Lower leg skin (tissue), 4 donors: ENCODE results near the gene WIPF2. TPM values are rescaled to one million over a fixed set of nuclear protein-coding genes. Genes with fewer than 3 reads are reported as not detected.
"Not testable (repeated sequence)": the region's sequence is repeated elsewhere in the genome, so short reads cannot be mapped to it uniquely, and the experiment has no call there.

Source experiments
- DNase-seq, 2 donors: peaks; one replicate each; pipeline ENCODE4 v3.0.0-alpha.2; 2019; ENCODE audit warnings: low spot score in 2 of 2
- H3K4me3 ChIP-seq: fragments of 200-600 bp; sonication (generic); 2 replicates; pipeline ENCODE4 v1.5.1; 2017; ENCODE audit warnings: mild to moderate bottlenecking, low read depth; ENCODE audit not compliant: poor library complexity, severe bottlenecking
- CTCF ChIP-seq, 3 donors: fragments of 450-650 bp; IDR thresholded peaks; one replicate each; pipeline ENCODE4 v1.5.1; 2016; ENCODE audit warnings: antibody characterized with exemption in 3 of 3, mild to moderate bottlenecking in 3 of 3, moderate library complexity in 2 of 3
- POLR2A ChIP-seq, 2 donors: fragments of 450-650 bp; IDR thresholded peaks; one replicate each; pipeline ENCODE4 v1.6.1; 2016 to 2017; ENCODE audit warnings: antibody characterized with exemption in 2 of 2, mild to moderate bottlenecking in 1 of 2, moderate library complexity in 1 of 2
- WGBS, 2 donors: methylation state at CpG; one replicate each; pipeline ENCODE4 v1.1.5; 2018; 5-methylcytosine and 5-hydroxymethylcytosine counted together
- intact Hi-C: fragments of 100-400 bp; cut with DNase I; formaldehyde crosslinking; loops from one replicate; pipeline ENCODE4 v1.15.0; 2023; ENCODE audit warnings: low total_unique reads
- total RNA-seq, 4 donors: library from RNA; depleted of rRNA; stranded (reverse); fragments of >200 nt; gene quantifications; one replicate each; pipeline ENCODE4 v1.1.0, GENCODE V29; 2016

The WIPF2 gene
- total RNA-seq, 4 donors from 2014 or later, result 14.5 to 24.3 (median 18.5) TPM

GRCh38 chr17:40218006-40218739, 931 bp upstream of the WIPF2 start:
- TF ChIP-seq CTCF (IDR thresholded peaks at IDR 0.05), result no peak
- TF ChIP-seq POLR2A (IDR thresholded peaks at IDR 0.05), result no peak
- intact Hi-C loops, result no loop called here
- 74 to 77% methylated on average over 7 of the region's 7 CpGs for WGBS, 2 donors
- no peak for DNase-seq
- H3K4me3 ChIP-seq, result no peak overlapping the region

GRCh38 chr17:40219594-40220338, 662 bp downstream of the WIPF2 start:
- intact Hi-C loops, result no loop called here
- peak overlapping the region; percentile 65 for H3K4me3 ChIP-seq
- 1% methylated on average over 24 of the region's 24 CpGs for WGBS, 2 donors
- peak; percentile 31 to 88 for DNase-seq
- TF ChIP-seq POLR2A (IDR thresholded peaks at IDR 0.05) (no peak), CTCF (IDR thresholded peaks at IDR 0.05) (peak in 1 of 3 donors; percentile 28)

- TF ChIP-seq CTCF (IDR thresholded peaks at IDR 0.05) (no peak), POLR2A (IDR thresholded peaks at IDR 0.05) (no peak)
- intact Hi-C loops, result no loop called here
- no peak overlapping the region for H3K4me3 ChIP-seq
- DNase-seq, result peak; percentile 46 to 81
- WGBS, 2 donors, result 27 to 29% methylated on average over 5 of the region's 5 CpGs
These were observed 5.8 kb downstream of the WIPF2 start for GRCh38 chr17:40224718-40225550.

GRCh38 chr17:40229146-40229545, 10.0 kb downstream of the WIPF2 start:
- intact Hi-C loops, H3K4me3 ChIP-seq: not testable (repeated sequence)
- WGBS, 2 donors, result 93 to 94% methylated on average over 14 of the region's 14 CpGs
- peak in 1 of 2 donors; percentile 68 for DNase-seq

GRCh38 chr17:40230670-40231069, 11.6 kb downstream of the WIPF2 start:
- intact Hi-C loops, result no loop called here
- TF ChIP-seq CTCF (IDR thresholded peaks at IDR 0.05) (no peak), POLR2A (IDR thresholded peaks at IDR 0.05) (no peak)
- DNase-seq, result no peak
- H3K4me3 ChIP-seq, result no peak overlapping the region
- 64 to 70% methylated on average over 3 of the region's 3 CpGs for WGBS, 2 donors

GRCh38 chr17:40231928-40232327, 12.8 kb downstream of the WIPF2 start:
- WGBS, 2 donors, result 92 to 97% methylated on average over 4 of the region's 4 CpGs
- H3K4me3 ChIP-seq, intact Hi-C loops: not testable (repeated sequence)
- DNase-seq, result peak in 1 of 2 donors; percentile 64
